GM18508 (cell line): ENCODE data around the gene EIPR1.
"Not testable (repeated sequence)": the region's sequence is repeated elsewhere in the genome, so short reads cannot be mapped to it uniquely, and the experiment has no call there.

ENCODE experiments used
- ATAC-seq: cut with Tn5 transposase; IDR thresholded peaks from one replicate; pipeline ENCODE4 v1.9.1; 2021; ENCODE audit warnings: moderate number of reproducible peaks; ENCODE audit not compliant: insufficient read depth, unreplicated experiment

EIPR1 gene

GRCh38 chr2:3404349-3404894, 26.8 kb upstream of the EIPR1 start:
- no peak for ATAC-seq

GRCh38 chr2:3403587-3404334, 26.1 kb upstream of the EIPR1 start:
- ATAC-seq: peak; percentile 99

GRCh38 chr2:3399829-3400228, 22.2 kb upstream of the EIPR1 start:
- ATAC-seq: no peak

GRCh38 chr2:3399381-3399780, 21.8 kb upstream of the EIPR1 start:
- ATAC-seq: no peak

GRCh38 chr2:3398857-3399256, 21.2 kb upstream of the EIPR1 start:
- ATAC-seq: no peak

- ATAC-seq: no peak
These were observed 19.4 kb upstream of the EIPR1 start for GRCh38 chr2:3396920-3397559.

- ATAC-seq: no peak
These were observed 14.6 kb upstream of the EIPR1 start for GRCh38 chr2:3392216-3392615.

- no peak for ATAC-seq
These were observed 12.4 kb upstream of the EIPR1 start for GRCh38 chr2:3390041-3390440.

GRCh38 chr2:3389193-3389592, 11.6 kb upstream of the EIPR1 start:
- ATAC-seq: no peak

- no peak for ATAC-seq
These were observed 10.8 kb upstream of the EIPR1 start for GRCh38 chr2:3388412-3388738.

GRCh38 chr2:3387644-3388411, 10.2 kb upstream of the EIPR1 start:
- no peak for ATAC-seq

- no peak for ATAC-seq
These were observed 9.4 kb upstream of the EIPR1 start for GRCh38 chr2:3387011-3387410.

GRCh38 chr2:3386448-3386958, 8.9 kb upstream of the EIPR1 start:
- ATAC-seq: no peak

GRCh38 chr2:3379647-3380534, 2.3 kb upstream of the EIPR1 start, which contains the start of gene TRAPPC12:
Gene TRAPPC12 (plus strand): TSS chr2:3379694. CDS start chr2:3387624, 7,930 bp downstream.
- ATAC-seq: peak; percentile 47

GRCh38 chr2:3379339-3379646, 1.7 kb upstream of the EIPR1 start:
- ATAC-seq: no peak

GRCh38 chr2:3377279-3377611, 373 bp downstream of the EIPR1 start:
- peak; percentile 7 for ATAC-seq

- no peak for ATAC-seq
These were observed 797 bp downstream of the EIPR1 start for GRCh38 chr2:3376821-3377220.

- ATAC-seq: not testable (repeated sequence)
These were observed 8.1 kb downstream of the EIPR1 start for GRCh38 chr2:3369340-3370181.

GRCh38 chr2:3368261-3368722, 9.3 kb downstream of the EIPR1 start:
- ATAC-seq: no peak
